ENCODE results near the gene HGD.
"Not testable (repeated sequence)": the region's sequence is repeated elsewhere in the genome, so short reads cannot be mapped to it uniquely, and the experiment has no call there.

Gene HGD

GRCh38 chr3:120636795-120637401 is 45.1 kb downstream of the HGD start:
- no peak for DNase-seq

GRCh38 chr3:120634539-120634938 is 47.5 kb downstream of the HGD start:
- DNase-seq: no peak

- no peak for DNase-seq
Observed at GRCh38 chr3:120625159-120625586, 56.9 kb downstream of the HGD start.

- DNase-seq: no peak
Observed at GRCh38 chr3:120623727-120624093, 58.3 kb downstream of the HGD start.

GRCh38 chr3:120622870-120623726 is 58.9 kb downstream of the HGD start:
- no peak for DNase-seq

GRCh38 chr3:120622457-120622856 is 59.6 kb downstream of the HGD start:
- DNase-seq: no peak

- DNase-seq: not testable (repeated sequence)
Observed at GRCh38 chr3:120616745-120617144, 65.3 kb downstream of the HGD start.

GRCh38 chr3:120615847-120616609 is 66.0 kb downstream of the HGD start:
- no peak for DNase-seq

GRCh38 chr3:120614765-120615164 is 67.3 kb downstream of the HGD start:
- DNase-seq: no peak

- no peak for DNase-seq
Observed at GRCh38 chr3:120608506-120608905, 73.5 kb downstream of the HGD start.

GRCh38 chr3:120604784-120605183 is 77.3 kb downstream of the HGD start:
- DNase-seq: no peak

- DNase-seq: no peak
Observed at GRCh38 chr3:120604382-120604781, 77.7 kb downstream of the HGD start.

GRCh38 chr3:120602682-120603081 is 79.4 kb downstream of the HGD start:
- DNase-seq: no peak

GRCh38 chr3:120601554-120601953 is 80.5 kb downstream of the HGD start:
- DNase-seq: no peak

- DNase-seq: no peak
Observed at GRCh38 chr3:120599211-120599610, 82.8 kb downstream of the HGD start.

GRCh38 chr3:120597445-120598049 is 84.5 kb downstream of the HGD start:
- DNase-seq: no peak

- no peak for DNase-seq
Observed at GRCh38 chr3:120596853-120597223, 85.2 kb downstream of the HGD start.

- DNase-seq: peak; percentile 99
Observed at GRCh38 chr3:120596116-120596852, 85.8 kb downstream of the HGD start, which contains the start of gene NDUFB4. TSS of gene NDUFB4 (plus strand) at chr3:120596336. CDS start at chr3:120596360, 24 bp downstream.

GRCh38 chr3:120595788-120596115 is 86.3 kb downstream of the HGD start:
- no peak for DNase-seq

GRCh38 chr3:120587332-120587975 is 94.6 kb downstream of the HGD start:
- DNase-seq: no peak

Data from NCI-H1092 treated with DMSO at 0.1 percent for 48 hours (cell line).